ENCODE data around the gene HRH3.

GRCh38 chr20:62190639-62191411, 29.3 kb downstream of the HRH3 start:
- TF ChIP-seq CTCF (IDR thresholded peaks at IDR 0.05) = no peak
- TF ChIP-seq POLR2A (IDR thresholded peaks at IDR 0.05) = no peak
- TF ChIP-seq POLR2AphosphoS5 (IDR thresholded peaks at IDR 0.05) = no peak
- TF ChIP-seq EP300 (IDR thresholded peaks at IDR 0.05) = no peak
